ENCODE measurements around the gene DAP. TPM values are rescaled to one million over a fixed set of nuclear protein-coding genes. Genes with fewer than 3 reads are reported as not detected.

The DAP gene
- total and polyA plus RNA-seq, 7 experiments from 2014 or later: 31.9 to 91.6 (median 43.0) TPM

DNA sequence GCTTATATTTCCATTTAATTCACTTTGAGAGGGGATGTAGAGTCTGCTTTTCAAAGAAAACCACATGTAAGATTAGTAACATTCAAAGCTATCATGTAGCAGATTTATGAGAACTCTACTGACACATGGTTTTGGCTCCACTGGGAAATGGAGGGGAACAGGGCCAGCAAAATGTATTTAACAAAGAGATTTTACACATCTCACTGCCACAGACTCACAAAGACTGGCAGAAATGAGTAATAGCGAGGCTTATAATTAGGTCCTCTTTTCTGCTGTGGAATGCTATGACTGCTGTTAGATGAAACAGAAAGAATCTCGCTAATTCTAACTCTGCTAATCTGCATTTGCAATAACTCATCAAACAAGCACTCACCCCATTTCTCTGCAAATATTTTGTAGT, 4.5 kb downstream of the DAP start:
- no peak overlapping the region for H3K4me3 ChIP-seq (ENCODE audit: low read length)
- H3K36me3 ChIP-seq (ENCODE audit: control insufficient read depth in 2 of 3, insufficient read depth in 3 of 3, low read length in 3 of 3): peaks cover 0 to 23% (median 0%) of the 10 kb centered on the region in 3 experiments
- Mint-ChIP-seq H3K36me3 (peaks cover 8 to 35% (median 19%) of the 10 kb centered on the region in 5 donors), H3K27me3 (no peaks in the 10 kb centered on the region), H3K4me1 (peaks cover 26 to 73% (median 63%) of the 10 kb centered on the region in 7 donors), H3K4me3 (peak overlapping the region in 1 of 10 donors; percentile 14), H3K9me3 (no peaks in the 10 kb centered on the region), H3K27ac (peak overlapping the region in 3 of 9 donors; percentile 14 to 56 (median 17))
- H3K27ac ChIP-seq (ENCODE audit: low read depth, low read length): no peak overlapping the region
- no peaks in the 10 kb centered on the region for H3K9me3 ChIP-seq (ENCODE audit: control insufficient read depth in 2 of 3, low read length in 3 of 3)
- H3K27me3 ChIP-seq (ENCODE audit: control insufficient read depth in 2 of 2, insufficient read depth in 2 of 2, low read length in 2 of 2): no peaks in the 10 kb centered on the region
- ATAC-seq: no peak
- ChIA-PET CTCF (no interaction called here), POLR2A (no interaction called here)
- H3K4me1 ChIP-seq (ENCODE audit: control insufficient read depth in 2 of 2, insufficient read depth in 2 of 2, low read length in 2 of 2): peaks cover 13 to 15% of the 10 kb centered on the region in 2 donors
- intact Hi-C loops (cut with micrococcal nuclease): no loop called here
- DNase-seq: no peak

DNA sequence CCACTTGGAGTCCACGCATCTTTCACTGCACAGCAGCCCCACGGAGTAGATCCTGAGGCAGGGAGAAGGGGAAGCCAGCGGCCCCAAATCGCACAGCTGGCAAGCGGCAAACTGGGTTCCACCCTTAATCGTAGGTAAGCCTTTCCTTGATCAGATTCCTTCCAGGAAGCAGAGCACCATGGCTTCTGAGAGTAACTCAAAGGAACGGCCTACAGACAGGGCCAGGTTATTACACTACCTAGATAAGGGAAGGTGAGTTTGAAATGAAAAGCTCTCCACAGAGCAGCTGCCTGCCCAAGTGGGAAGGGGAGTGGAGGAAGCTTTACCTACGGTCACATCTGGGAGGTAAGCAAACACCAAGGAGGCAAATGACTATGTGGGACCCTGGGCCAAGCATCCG, 7.9 kb downstream of the DAP start:
- Mint-ChIP-seq H3K27me3 (no peaks in the 10 kb centered on the region), H3K27ac (no peak overlapping the region), H3K9me3 (no peaks in the 10 kb centered on the region), H3K4me1 (peaks cover 25 to 53% (median 42%) of the 10 kb centered on the region in 7 donors), H3K36me3 (peaks cover 8 to 58% (median 32%) of the 10 kb centered on the region in 5 donors), H3K4me3 (no peak overlapping the region)
- intact Hi-C loops (cut with micrococcal nuclease): no loop called here
- no peaks in the 10 kb centered on the region for H3K9me3 ChIP-seq (ENCODE audit: control insufficient read depth in 2 of 3, low read length in 3 of 3)
- ATAC-seq (no peak), DNase-seq (no peak)
- no peak overlapping the region for H3K27ac ChIP-seq (ENCODE audit: low read depth, low read length)
- H3K27me3 ChIP-seq (ENCODE audit: control insufficient read depth in 2 of 2, insufficient read depth in 2 of 2, low read length in 2 of 2): no peaks in the 10 kb centered on the region
- H3K36me3 ChIP-seq (ENCODE audit: control insufficient read depth in 2 of 3, insufficient read depth in 3 of 3, low read length in 3 of 3): peaks cover 0 to 40% (median 0%) of the 10 kb centered on the region in 3 experiments
- CTCF ChIA-PET: no interaction called here
- POLR2A ChIA-PET: no interaction called here
- peaks cover 0 to 5% of the 10 kb centered on the region in 2 donors for H3K4me1 ChIP-seq (ENCODE audit: control insufficient read depth in 2 of 2, insufficient read depth in 2 of 2, low read length in 2 of 2)
- no peak overlapping the region for H3K4me3 ChIP-seq (ENCODE audit: low read length)

- no peak for DNase-seq
- no peak overlapping the region for H3K4me3 Mint-ChIP-seq
- H3K4me1 Mint-ChIP-seq: peaks cover 18 to 45% (median 34%) of the 10 kb centered on the region in 7 donors
- ChIA-PET CTCF (no interaction called here), POLR2A (no interaction called here)
- Histone ChIP-seq H3K36me3 (ENCODE audit: control insufficient read depth in 2 of 3, insufficient read depth in 3 of 3, low read length in 3 of 3) (peaks cover 0 to 47% (median 2%) of the 10 kb centered on the region in 3 experiments), H3K27ac (ENCODE audit: low read depth, low read length) (no peak overlapping the region), H3K4me3 (ENCODE audit: low read length) (no peak overlapping the region), H3K4me1 (ENCODE audit: control insufficient read depth in 2 of 2, insufficient read depth in 2 of 2, low read length in 2 of 2) (peaks cover 0 to 5% of the 10 kb centered on the region in 2 donors), H3K27me3 (ENCODE audit: control insufficient read depth in 2 of 2, insufficient read depth in 2 of 2, low read length in 2 of 2) (no peaks in the 10 kb centered on the region), H3K9me3 (ENCODE audit: control insufficient read depth in 2 of 3, low read length in 3 of 3) (no peaks in the 10 kb centered on the region)
- no peaks in the 10 kb centered on the region for H3K27me3 Mint-ChIP-seq
- intact Hi-C loops (cut with micrococcal nuclease): no loop called here
- H3K36me3 Mint-ChIP-seq: peaks cover 6 to 60% (median 34%) of the 10 kb centered on the region in 5 donors
- no peak overlapping the region for H3K27ac Mint-ChIP-seq
- no peaks in the 10 kb centered on the region for H3K9me3 Mint-ChIP-seq
- ATAC-seq: no peak
Measured at GRCh38 chr5:10752451-10752850, 8.6 kb downstream of the DAP start.

- ChIA-PET CTCF (no interaction called here), POLR2A (no interaction called here)
- no peak overlapping the region for H3K4me3 ChIP-seq (ENCODE audit: low read length)
- no peaks in the 10 kb centered on the region for H3K4me1 ChIP-seq (ENCODE audit: control insufficient read depth in 2 of 2, insufficient read depth in 2 of 2, low read length in 2 of 2)
- Mint-ChIP-seq H3K4me3 (no peak overlapping the region), H3K4me1 (peaks cover 9 to 33% (median 26%) of the 10 kb centered on the region in 7 donors), H3K9me3 (no peaks in the 10 kb centered on the region), H3K27me3 (no peaks in the 10 kb centered on the region), H3K36me3 (peaks cover 6 to 65% (median 45%) of the 10 kb centered on the region in 5 donors), H3K27ac (peak overlapping the region in 1 of 9 donors; percentile 31)
- intact Hi-C loops (cut with micrococcal nuclease): no loop called here
- peaks cover 0 to 59% (median 7%) of the 10 kb centered on the region in 3 experiments for H3K36me3 ChIP-seq (ENCODE audit: control insufficient read depth in 2 of 3, insufficient read depth in 3 of 3, low read length in 3 of 3)
- DNase-seq (no peak), ATAC-seq (no peak)
- H3K27ac ChIP-seq (ENCODE audit: low read depth, low read length): no peak overlapping the region
- no peaks in the 10 kb centered on the region for H3K27me3 ChIP-seq (ENCODE audit: control insufficient read depth in 2 of 2, insufficient read depth in 2 of 2, low read length in 2 of 2)
- H3K9me3 ChIP-seq (ENCODE audit: control insufficient read depth in 2 of 3, low read length in 3 of 3): no peaks in the 10 kb centered on the region
Measured at GRCh38 chr5:10750909-10751308, 10.1 kb downstream of the DAP start.

GRCh38 chr5:10747678-10748622, 13.1 kb downstream of the DAP start:
- no peak for ATAC-seq
- CTCF ChIA-PET: no interaction called here
- H3K4me1 Mint-ChIP-seq: peaks cover 0 to 14% (median 6%) of the 10 kb centered on the region in 7 donors
- H3K27ac Mint-ChIP-seq: no peak overlapping the region
- no peaks in the 10 kb centered on the region for H3K27me3 Mint-ChIP-seq
- POLR2A ChIA-PET: no interaction called here
- Histone ChIP-seq H3K4me1 (ENCODE audit: control insufficient read depth in 2 of 2, insufficient read depth in 2 of 2, low read length in 2 of 2) (no peaks in the 10 kb centered on the region), H3K27me3 (ENCODE audit: control insufficient read depth in 2 of 2, insufficient read depth in 2 of 2, low read length in 2 of 2) (no peaks in the 10 kb centered on the region), H3K36me3 (ENCODE audit: control insufficient read depth in 2 of 3, insufficient read depth in 3 of 3, low read length in 3 of 3) (peaks cover 7 to 70% (median 11%) of the 10 kb centered on the region in 3 experiments), H3K9me3 (ENCODE audit: control insufficient read depth in 2 of 3, low read length in 3 of 3) (no peaks in the 10 kb centered on the region), H3K27ac (ENCODE audit: low read depth, low read length) (no peak overlapping the region), H3K4me3 (ENCODE audit: low read length) (no peak overlapping the region)
- H3K36me3 Mint-ChIP-seq: peaks cover 18 to 65% (median 50%) of the 10 kb centered on the region in 5 donors
- peaks cover 0 to 6% (median 0%) of the 10 kb centered on the region in 11 donors for H3K9me3 Mint-ChIP-seq
- H3K4me3 Mint-ChIP-seq: no peak overlapping the region
- intact Hi-C loops (cut with micrococcal nuclease): no loop called here
- no peak for DNase-seq

DNA sequence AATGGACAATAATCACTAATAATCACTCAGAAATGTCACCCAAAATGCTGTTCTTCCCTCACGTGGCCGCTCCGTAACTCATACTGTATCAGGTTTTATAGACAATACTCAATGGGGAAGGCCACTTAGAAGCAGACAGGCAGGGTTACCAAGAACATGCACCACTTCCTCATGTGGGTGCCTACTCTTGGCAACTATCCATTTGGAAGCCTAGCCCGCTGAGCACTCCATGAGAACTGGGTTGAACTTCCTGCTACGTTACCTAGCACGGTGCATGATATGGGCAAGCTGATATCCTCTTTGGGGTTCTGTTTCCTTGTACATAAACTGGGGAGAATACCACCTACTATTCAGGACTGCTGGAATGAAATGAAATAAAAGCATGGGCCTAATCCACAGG, 14.3 kb downstream of the DAP start:
- Histone ChIP-seq H3K27me3 (ENCODE audit: control insufficient read depth in 2 of 2, insufficient read depth in 2 of 2, low read length in 2 of 2) (no peaks in the 10 kb centered on the region), H3K36me3 (ENCODE audit: control insufficient read depth in 2 of 3, insufficient read depth in 3 of 3, low read length in 3 of 3) (peaks cover 7 to 62% (median 11%) of the 10 kb centered on the region in 3 experiments), H3K4me3 (ENCODE audit: low read length) (no peak overlapping the region), H3K27ac (ENCODE audit: low read depth, low read length) (no peak overlapping the region), H3K4me1 (ENCODE audit: control insufficient read depth in 2 of 2, insufficient read depth in 2 of 2, low read length in 2 of 2) (no peaks in the 10 kb centered on the region), H3K9me3 (ENCODE audit: control insufficient read depth in 2 of 3, low read length in 3 of 3) (no peaks in the 10 kb centered on the region)
- ChIA-PET POLR2A (no interaction called here), CTCF (no interaction called here)
- DNase-seq (no peak), ATAC-seq (peak; percentile 63)
- Mint-ChIP-seq H3K9me3 (peaks cover 0 to 8% (median 0%) of the 10 kb centered on the region in 11 donors), H3K4me1 (peaks cover 0 to 16% (median 5%) of the 10 kb centered on the region in 7 donors), H3K27ac (peak overlapping the region in 1 of 9 donors; percentile 18), H3K27me3 (no peaks in the 10 kb centered on the region), H3K4me3 (no peak overlapping the region), H3K36me3 (peaks cover 27 to 75% (median 59%) of the 10 kb centered on the region in 5 donors)
- intact Hi-C loops (cut with micrococcal nuclease): no loop called here

Measured in naive thymus-derived CD4-positive, alpha-beta T cell (primary cell).